Stimulated activated CD4-positive, alpha-beta T cell treated with anti-CD3 and anti-CD28 coated beads, TNF-alpha, amount 100 ng/mL, for 4 hours (primary cell): Measurements from ENCODE around the gene SPECC1.
"Not testable (repeated sequence)": the region's sequence is repeated elsewhere in the genome, so short reads cannot be mapped to it uniquely, and the experiment has no call there.

ENCODE experiments used
- DNase-seq, 3 experiments: peaks; one replicate each; pipeline ENCODE4 v3.0.0-alpha.2; 2020; ENCODE audit warnings: low read depth in 3 of 3

SPECC1 gene

DNA sequence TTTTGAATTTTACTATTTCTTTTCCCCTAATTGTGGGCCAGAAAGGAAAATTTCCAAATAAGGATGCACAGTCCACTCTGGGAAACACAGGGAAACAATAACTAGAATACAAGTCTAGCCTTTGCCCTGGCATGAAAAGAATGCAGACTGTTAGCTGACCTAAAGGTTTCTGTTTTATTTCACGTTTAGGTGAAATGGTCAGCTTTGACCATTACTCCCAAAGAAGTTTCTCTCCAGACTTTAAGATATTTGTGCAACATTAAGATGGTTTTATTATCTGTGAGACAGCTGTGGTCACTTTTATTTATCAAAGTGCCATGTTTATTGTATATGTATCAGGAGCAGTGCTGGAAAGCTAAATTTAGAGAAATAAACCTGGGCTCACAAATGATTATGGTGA, 163.9 kb downstream of the SPECC1 start:
- DNase-seq = no peak

DNA sequence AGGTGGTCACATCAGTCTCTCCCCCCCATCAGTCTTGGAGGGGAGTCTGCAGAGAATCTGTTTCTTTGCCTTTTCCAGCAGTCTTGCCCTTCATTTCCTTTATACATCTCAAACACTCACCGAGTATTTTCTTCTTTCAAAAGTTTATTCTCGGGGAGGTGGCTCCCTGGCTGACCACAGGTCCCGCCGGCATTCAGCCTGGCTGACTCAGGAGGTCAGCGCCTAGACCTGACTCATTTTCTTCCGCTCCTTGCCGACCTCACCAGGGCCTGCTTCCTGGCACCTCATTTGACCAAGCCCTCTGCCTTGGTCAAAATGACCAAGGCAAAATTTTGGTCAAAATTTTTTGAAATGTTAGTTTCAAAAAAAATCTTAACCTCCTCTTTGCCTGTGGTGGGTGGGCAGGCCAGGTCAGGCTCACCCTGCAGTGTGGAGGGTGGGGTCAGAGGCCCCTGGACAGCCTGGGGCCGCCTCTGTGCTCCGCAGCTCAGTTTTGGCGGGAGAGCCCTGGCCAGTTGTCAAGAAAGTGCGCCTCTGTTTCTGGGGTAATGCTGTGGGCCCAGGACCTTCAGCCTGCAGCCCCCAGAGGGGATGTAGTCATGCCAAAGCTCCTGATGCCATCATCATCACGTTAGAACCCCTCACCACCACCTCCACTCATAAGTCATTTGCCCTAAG, 165.6 kb downstream of the SPECC1 start:
- DNase-seq = no peak

DNA sequence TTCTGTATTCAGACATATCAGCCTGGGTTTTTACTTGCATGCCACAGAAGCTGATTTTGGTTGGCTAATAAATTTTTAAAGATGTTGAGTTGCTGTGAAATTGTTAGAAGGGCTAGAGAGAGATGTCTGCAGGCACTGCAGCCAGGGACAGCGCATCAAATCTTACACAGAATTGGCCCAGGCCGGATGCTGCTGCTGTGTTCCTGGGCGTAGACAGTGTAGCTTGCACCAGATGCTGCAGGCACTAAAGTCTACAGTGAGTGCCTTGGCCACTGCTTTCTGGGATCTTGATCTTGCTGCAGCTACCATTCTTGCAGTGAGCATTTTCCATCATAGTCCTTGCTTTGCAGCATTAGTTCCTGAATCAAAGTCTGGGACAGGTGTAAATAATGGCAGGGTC, 169.9 kb downstream of the SPECC1 start:
- no peak for DNase-seq

DNA sequence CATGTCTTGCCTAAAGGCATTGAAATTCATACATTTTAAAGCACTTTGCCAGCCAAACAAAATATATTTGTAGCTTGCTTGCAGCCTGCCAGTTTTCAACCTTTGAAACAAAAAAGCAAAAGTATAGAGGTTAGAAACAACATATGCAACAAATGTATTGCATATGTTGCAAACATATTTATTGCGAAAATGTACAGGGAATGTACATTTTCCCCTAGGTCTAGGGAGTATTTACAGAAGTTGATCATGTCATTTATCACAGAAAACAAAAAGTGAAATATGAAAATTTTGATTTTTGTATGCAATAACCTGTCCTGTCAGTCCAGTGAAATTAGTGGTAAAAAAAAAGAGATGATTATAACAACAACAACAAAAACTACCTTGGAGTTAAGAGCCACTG, 171.5 kb downstream of the SPECC1 start:
- no peak for DNase-seq

GRCh38 chr17:20184181-20184580, 175.0 kb downstream of the SPECC1 start:
- no peak for DNase-seq

- no peak for DNase-seq
These were observed 175.9 kb downstream of the SPECC1 start for GRCh38 chr17:20184977-20185619.

- no peak for DNase-seq
These were observed 177.9 kb downstream of the SPECC1 start for GRCh38 chr17:20187049-20187448.

- no peak for DNase-seq
These were observed 180.1 kb downstream of the SPECC1 start for GRCh38 chr17:20189302-20189701.

DNA sequence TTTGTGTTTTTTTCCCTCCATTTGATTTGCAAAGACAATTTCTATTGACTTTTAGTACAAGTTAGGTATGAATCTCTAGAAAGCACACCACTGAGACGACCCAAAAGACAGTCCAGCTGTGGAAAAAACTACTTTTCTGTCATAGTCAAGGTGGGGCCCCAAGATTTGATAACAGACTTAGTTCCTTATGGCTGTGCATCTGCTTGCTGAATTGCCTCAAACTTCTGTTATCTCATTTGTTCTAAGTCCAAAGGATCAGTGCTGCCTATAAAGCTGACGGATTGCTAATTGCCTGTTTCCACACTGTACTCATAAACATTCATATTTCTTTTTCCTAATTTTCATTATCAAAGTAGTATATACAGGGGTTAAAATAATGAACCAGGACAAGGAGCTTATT, 180.8 kb downstream of the SPECC1 start:
- no peak for DNase-seq

DNA sequence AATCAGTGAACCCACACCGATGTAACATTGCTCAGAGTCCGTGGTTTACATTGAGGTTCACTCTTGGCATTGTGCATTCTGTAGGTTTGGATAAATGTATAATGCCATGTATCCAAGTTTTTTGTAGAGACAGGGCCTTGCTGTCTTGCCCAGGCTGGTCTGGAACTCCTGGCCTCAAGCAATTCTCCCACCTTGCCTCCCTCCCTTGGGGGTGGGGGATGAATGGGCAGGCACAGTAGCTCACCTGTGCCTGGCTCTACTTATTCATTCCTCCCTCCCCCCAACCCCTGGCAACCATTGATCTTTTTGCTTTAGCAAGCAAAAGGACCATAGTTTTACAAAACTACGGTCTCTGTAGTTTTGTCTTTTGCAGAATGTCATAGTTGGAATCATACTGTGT, 181.4 kb downstream of the SPECC1 start:
- DNase-seq = no peak

- DNase-seq = no peak
These were observed 181.9 kb downstream of the SPECC1 start for GRCh38 chr17:20191056-20191455.

GRCh38 chr17:20196286-20196685, 187.1 kb downstream of the SPECC1 start:
- DNase-seq = not testable (repeated sequence)

GRCh38 chr17:20197272-20197926, 188.2 kb downstream of the SPECC1 start:
- DNase-seq = no peak

- no peak for DNase-seq
These were observed 191.0 kb downstream of the SPECC1 start for GRCh38 chr17:20200016-20200795.

DNA sequence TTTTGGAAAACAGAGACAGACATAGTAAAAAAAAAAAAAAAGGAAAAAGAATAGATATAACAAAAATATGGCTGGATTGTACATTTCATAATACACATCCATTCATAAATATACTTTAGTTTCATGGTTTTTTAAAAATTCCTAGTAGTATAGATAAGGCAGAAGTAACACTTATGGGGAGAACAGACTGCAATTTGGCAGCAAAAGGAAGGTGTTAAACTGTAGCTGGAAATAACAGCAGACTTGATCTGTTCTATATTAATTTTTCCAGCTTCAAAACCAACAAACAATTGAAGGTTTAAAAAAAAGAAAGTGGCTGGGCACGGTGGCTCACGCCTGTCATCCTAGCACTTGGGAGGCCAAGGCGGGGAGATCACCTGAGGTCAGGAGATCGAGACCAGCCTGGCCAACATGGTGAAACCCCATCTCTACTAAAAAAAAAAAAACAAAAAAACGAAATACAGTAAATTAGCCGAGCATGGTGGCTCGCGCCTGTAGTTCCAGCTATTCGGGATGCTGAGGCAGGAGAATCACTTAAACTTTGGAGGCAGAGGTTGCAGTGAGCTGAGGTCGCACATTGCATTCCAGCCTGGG, 191.8 kb downstream of the SPECC1 start:
- DNase-seq = no peak

GRCh38 chr17:20202141-20202621, 193.0 kb downstream of the SPECC1 start:
- DNase-seq = no peak

GRCh38 chr17:20203018-20203417, 193.9 kb downstream of the SPECC1 start:
- no peak for DNase-seq

DNA sequence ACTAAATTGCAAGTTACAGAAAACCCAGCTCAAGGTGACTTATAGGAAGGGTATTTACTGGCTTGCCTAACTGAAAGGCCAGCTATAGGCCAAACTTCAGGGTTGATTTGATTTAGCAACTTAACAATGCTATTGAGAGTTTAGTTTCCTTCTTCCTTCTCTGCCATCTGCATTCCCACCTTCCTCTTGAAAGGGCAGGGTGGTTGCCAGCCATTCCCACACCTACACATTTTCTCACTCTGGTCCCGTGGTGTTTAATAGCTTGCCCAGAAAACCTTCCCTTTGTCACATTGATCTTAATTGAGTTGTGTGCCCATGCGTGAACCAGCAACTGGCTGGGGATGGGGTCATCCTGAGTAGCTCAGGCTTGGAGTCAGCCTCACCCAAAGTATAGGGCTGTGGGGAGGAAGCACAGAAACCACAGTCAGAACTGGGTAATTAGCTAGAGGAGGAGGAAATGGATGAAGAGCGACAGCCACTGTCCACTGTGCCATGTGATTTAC, 194.7 kb downstream of the SPECC1 start:
- no peak for DNase-seq

DNA sequence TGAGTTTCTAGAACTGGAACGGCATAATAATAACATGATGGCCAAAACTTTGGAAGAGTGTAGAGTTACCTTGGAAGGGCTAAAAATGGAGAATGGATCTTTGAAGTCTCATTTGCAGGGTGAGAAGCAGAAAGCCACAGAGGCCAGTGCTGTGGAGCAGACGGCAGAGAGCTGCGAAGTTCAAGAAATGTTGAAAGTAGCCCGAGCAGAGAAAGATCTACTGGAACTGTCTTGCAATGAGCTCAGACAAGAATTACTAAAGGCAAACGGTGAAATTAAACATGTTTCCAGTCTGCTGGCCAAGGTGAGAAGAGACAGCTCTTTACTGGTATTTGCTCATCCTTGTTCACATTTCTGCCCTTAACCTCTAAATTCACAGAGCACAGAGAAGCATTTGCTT, 196.4 kb downstream of the SPECC1 start:
- no peak for DNase-seq

DNA sequence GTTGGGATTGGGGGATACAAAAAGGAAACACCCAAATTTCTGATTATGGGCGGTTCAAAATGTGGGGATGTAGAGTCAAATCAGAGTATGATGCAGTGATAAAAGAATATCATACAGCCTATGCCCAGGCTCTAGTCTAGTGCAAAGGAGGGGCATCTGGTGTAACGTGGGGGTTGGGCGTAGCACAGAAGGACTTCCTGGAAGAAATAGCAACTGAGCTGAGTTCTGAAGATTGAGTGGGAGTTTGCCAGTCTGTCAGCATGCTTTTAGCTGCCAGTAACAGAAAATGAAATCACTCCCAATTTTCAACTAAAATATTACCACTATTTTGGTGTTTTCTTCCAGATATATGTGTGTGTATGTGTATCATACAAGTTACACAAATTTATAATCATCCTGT, 196.9 kb downstream of the SPECC1 start:
- DNase-seq = no peak

- DNase-seq = no peak
These were observed 197.4 kb downstream of the SPECC1 start for GRCh38 chr17:20206591-20206990.
